GM12873 (cell line): ENCODE data around the gene BPIFB1.

Experiments used
- TF ChIP-seq, protein P1 (sequence below): IDR thresholded peaks from 2 replicates; pipeline ENCODE4 v1.5.1; 2012; ENCODE audit warnings: low read depth, mild to moderate bottlenecking, moderate library complexity, low read length, control low read depth; ENCODE audit not compliant: insufficient read depth; ENCODE audit errors: missing control alignments

The BPIFB1 gene, protein sequence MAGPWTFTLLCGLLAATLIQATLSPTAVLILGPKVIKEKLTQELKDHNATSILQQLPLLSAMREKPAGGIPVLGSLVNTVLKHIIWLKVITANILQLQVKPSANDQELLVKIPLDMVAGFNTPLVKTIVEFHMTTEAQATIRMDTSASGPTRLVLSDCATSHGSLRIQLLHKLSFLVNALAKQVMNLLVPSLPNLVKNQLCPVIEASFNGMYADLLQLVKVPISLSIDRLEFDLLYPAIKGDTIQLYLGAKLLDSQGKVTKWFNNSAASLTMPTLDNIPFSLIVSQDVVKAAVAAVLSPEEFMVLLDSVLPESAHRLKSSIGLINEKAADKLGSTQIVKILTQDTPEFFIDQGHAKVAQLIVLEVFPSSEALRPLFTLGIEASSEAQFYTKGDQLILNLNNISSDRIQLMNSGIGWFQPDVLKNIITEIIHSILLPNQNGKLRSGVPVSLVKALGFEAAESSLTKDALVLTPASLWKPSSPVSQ

DNA sequence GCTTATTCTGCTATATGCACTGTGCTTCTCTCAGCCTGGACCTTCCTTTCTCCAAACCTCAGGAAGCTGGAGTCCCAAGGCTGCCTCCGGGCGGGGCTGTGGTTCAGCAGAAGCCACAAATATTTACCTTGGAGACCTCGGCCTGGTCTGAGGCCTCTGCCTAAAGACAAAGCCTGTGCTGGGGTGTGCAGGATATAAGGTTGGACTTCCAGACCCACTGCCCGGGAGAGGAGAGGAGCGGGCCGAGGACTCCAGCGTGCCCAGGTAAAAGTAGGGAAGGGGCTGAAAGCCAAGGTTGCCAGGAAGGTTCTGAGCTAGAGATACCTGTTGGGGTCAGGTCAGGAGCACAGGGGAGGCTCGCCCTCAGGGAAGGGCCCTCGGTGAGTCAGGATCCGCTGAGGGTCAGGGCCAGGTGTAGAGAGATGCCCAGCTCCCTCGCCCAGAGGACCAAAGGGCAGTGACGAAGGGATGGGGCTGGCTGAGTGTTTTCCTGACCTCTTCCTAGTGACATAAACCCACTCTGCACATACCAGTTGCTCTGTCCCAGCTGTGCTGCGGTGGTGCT lies at the start of gene BPIFB1:
TSS of gene BPIFB1 (plus strand) at position 224 of the 565 bp plus-strand sequence. CDS start 2,860 bp downstream, outside the sequence.
- TF ChIP-seq, protein P1, sequence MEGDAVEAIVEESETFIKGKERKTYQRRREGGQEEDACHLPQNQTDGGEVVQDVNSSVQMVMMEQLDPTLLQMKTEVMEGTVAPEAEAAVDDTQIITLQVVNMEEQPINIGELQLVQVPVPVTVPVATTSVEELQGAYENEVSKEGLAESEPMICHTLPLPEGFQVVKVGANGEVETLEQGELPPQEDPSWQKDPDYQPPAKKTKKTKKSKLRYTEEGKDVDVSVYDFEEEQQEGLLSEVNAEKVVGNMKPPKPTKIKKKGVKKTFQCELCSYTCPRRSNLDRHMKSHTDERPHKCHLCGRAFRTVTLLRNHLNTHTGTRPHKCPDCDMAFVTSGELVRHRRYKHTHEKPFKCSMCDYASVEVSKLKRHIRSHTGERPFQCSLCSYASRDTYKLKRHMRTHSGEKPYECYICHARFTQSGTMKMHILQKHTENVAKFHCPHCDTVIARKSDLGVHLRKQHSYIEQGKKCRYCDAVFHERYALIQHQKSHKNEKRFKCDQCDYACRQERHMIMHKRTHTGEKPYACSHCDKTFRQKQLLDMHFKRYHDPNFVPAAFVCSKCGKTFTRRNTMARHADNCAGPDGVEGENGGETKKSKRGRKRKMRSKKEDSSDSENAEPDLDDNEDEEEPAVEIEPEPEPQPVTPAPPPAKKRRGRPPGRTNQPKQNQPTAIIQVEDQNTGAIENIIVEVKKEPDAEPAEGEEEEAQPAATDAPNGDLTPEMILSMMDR: no peak

DNA sequence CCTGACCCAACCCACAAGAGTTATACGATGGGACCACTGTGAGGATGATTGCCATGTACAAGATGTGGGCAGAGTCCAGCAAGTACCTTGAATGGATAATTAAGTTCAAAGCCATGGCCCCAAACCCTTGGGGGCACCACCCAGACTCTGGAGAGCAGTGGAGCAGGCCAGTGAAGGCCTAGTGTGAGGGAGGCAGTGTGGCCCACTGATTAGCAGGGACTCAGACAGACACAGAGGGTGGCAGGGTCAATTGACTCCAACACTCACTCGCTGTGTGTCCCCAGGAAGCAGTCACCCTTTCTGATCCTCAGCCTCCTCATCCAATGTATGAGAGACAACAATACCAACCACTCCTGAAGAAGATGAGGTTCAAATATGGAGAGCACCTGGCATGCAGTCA lies 49.0 kb upstream of the BPIFB1 start:
- TF ChIP-seq, protein P1: no peak

DNA sequence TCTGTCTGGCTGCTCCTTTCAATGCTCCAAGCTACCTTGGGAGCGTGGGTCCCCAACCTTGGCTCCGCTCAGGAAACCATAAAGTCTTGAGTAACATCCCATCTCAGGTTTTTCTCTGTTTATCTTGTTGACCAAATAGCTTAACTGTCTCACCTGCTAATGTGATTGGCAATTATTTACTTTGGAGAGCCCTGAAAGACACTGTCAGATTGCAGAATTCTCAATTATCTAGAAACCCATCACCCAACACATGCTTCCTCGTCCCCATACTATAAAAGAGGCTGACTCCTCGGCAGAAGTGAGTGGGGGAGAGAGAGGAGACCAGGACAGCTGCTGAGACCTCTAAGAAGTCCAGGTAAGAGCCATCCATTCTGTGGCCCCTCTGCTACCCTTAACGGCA lies 47.3 kb upstream of the BPIFB1 start, which contains the start of gene BPIFA1:
TSS of gene BPIFA1 (plus strand) at position 301 of the 400 bp plus-strand sequence. CDS start 1,716 bp downstream, outside the sequence.
- TF ChIP-seq, protein P1: no peak

DNA sequence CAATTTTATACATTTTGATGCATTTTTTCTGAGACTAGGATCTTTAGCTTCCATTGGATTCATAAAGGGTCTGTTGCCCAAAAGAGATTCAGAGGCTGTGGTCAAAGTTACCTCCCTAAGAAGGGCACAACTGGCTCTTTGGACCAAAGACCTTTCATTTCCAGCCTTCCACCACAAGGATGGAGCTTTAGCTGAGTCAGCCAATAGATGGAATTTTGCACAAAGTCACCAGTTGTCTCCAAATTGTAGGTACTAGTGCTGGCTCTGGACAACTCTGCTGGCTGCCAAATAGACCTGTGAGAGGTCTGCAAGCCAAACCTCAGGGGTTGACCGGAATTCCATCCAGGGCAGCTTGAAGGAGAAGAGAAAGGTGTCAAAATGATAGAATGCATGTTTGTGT lies 46.7 kb upstream of the BPIFB1 start:
- TF ChIP-seq, protein P1: no peak

DNA sequence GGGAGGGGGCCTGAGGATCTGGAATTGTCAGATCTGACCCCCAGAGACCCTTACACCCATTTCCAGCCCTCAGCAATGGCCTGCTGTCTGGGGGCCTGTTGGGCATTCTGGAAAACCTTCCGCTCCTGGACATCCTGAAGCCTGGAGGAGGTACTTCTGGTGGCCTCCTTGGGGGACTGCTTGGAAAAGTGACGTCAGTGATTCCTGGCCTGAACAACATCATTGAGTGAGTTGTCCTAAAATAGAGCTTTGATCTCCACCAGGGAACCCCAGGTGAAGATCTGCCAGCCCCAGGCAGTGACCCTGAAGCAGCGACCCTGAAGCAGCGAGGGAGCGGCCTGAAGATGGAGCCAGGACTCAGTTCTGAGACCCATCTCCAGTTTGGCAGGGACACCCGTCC lies 45.0 kb upstream of the BPIFB1 start:
- TF ChIP-seq, protein P1: no peak

DNA sequence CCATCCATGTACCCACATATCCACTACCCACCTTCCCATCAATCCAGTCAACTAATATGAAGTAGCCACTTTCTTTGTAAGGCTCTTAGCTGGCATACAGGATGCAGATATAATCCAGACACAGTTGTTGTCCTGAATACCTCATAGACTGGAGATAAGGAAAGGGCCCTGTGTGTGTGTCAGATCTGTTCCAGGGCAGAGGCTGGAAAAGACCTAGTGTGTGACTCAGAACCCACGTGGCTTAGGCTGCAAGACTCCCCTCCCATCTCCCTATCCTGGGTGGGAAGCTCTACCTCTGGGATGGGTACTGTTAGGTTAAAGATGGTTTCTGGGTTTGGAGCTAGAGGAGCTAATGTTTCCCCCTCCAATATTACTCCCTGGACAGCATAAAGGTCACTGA lies 43.6 kb upstream of the BPIFB1 start:
- TF ChIP-seq, protein P1: no peak

DNA sequence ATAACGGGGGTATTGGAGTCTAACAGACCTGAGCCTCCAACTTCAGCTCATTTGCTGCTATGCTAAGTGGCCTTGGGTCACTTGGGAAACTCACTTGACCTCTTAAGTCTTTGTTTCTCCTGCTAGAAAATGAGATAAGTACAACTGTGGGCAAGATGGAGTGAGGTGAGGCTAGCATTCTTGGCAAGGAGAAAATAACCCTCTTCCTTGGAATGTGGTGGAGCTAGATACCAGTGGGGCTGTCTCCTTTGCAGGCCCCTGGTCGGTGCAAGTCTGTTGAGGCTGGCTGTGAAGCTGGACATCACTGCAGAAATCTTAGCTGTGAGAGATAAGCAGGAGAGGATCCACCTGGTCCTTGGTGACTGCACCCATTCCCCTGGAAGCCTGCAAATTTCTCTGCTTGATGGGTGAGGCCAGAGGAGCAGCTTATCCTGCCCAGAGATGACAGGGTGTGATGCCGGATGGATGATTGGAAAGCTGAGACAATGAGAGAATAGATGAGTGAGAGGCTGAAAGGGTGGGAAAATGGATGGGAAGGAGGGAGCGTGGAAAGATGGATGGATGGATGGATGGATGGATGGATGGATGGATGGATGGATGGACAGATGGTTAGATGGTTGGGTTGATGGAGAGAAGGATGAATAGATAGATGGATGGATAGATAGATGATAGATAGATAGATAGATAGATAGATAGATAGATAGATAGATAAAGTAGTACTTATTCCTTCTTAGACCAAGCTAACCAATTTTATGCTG lies 42.9 kb upstream of the BPIFB1 start:
- TF ChIP-seq, protein P1: no peak
